ENCODE results near the gene ATRNL1.

- TF ChIP-seq POLR2AphosphoS5 (IDR thresholded peaks at IDR 0.05) (no peak), CTCF (IDR thresholded peaks at IDR 0.05 in 8 of 11, conservative IDR thresholded peaks at IDR 0.05 in 3 of 11) (no peak), POLR2A (IDR thresholded peaks at IDR 0.05) (no peak)
These were observed 959 bp upstream of the ATRNL1 start for GRCh38 chr10:115092258-115092554.
